ENCODE measurements around the gene FASN. TPM values are rescaled to one million over a fixed set of nuclear protein-coding genes. Genes with fewer than 3 reads are reported as not detected.

FASN gene
- total and polyA plus RNA-seq, 2 of the 13 experiments (the other 11 are each of a cell fraction or from before 2014, with no cell fraction given): 51.7 to 101 TPM

- TF ChIP-seq HMGXB3 (CRISPR knock-in tag; IDR thresholded peaks at IDR 0.05; ENCODE audit: borderline replicate concordance) (no peak; the same call in 1 of the 2 replicates), CEBPG (CRISPR knock-in tag; IDR thresholded peaks at IDR 0.05) (peak; percentile 70), REPIN1 (CRISPR knock-in tag; IDR thresholded peaks at IDR 0.05; ENCODE audit: borderline replicate concordance, low read depth) (peak; percentile 87), ZEB1 (IDR thresholded peaks at IDR 0.05; ENCODE audit: insufficient replicate concordance, low read depth) (no peak), GPN1 (CRISPR knock-in tag; IDR thresholded peaks at IDR 0.05; ENCODE audit: borderline replicate concordance) (no peak; the same call in none of the 2 replicates), ETS1 (CRISPR knock-in tag; IDR thresholded peaks at IDR 0.05) (peak; percentile 51; the same call in 1 of the 2 replicates), ELF3 (CRISPR knock-in tag; IDR thresholded peaks at IDR 0.05) (peak; percentile 97), NRL (CRISPR knock-in tag; IDR thresholded peaks at IDR 0.05; ENCODE audit: borderline replicate concordance) (peak; percentile 91), ZNF569 (CRISPR knock-in tag; IDR thresholded peaks at IDR 0.05; ENCODE audit: borderline replicate concordance) (no peak), KLF15 (CRISPR knock-in tag; IDR thresholded peaks at IDR 0.05; ENCODE audit: borderline replicate concordance) (no peak), KLF9 (CRISPR knock-in tag; IDR thresholded peaks at IDR 0.05; ENCODE audit: low read depth) (peak; percentile 72; the same call in 1 of the 2 replicates), MED8 (CRISPR knock-in tag; IDR thresholded peaks at IDR 0.05; ENCODE audit: insufficient replicate concordance) (peak; percentile 75), ZNF430 (CRISPR knock-in tag; IDR thresholded peaks at IDR 0.05) (peak; percentile 94), SP4 (CRISPR knock-in tag; IDR thresholded peaks at IDR 0.05) (peak; percentile 61), ELK4 (CRISPR knock-in tag; IDR thresholded peaks at IDR 0.05; ENCODE audit: borderline replicate concordance) (no peak), TBX3 (IDR thresholded peaks at IDR 0.05; ENCODE audit: borderline replicate concordance) (peak; percentile 56; the same call in 1 of the 2 replicates), ZNF253 (CRISPR knock-in tag; IDR thresholded peaks at IDR 0.05; ENCODE audit: borderline replicate concordance) (peak; percentile 96), ARID2 (CRISPR knock-in tag; IDR thresholded peaks at IDR 0.05; ENCODE audit: borderline replicate concordance) (peak; percentile 94), ZNF501 (CRISPR knock-in tag; IDR thresholded peaks at IDR 0.05) (peak; percentile 90), ZNF75D (CRISPR knock-in tag; IDR thresholded peaks at IDR 0.05; ENCODE audit: borderline replicate concordance) (no peak)
Measured at GRCh38 chr17:82105882-82106687, 8.0 kb upstream of the FASN start (continued).

All from HepG2 (cell line).